ENCODE results near the gene ABHD8.

Gene ABHD8

GRCh38 chr19:17292301-17293074 lies 10.7 kb downstream of the ABHD8 start:
- DNase-seq (ENCODE audit: low read depth) = peak; percentile 70
- in situ Hi-C loops (cut with HindIII; ENCODE audit: low sequenced_read_pairs) = no loop called here
- H3K4me3 ChIP-seq (ENCODE audit: low read depth, low read length) = peak overlapping the region; percentile 42
- TF ChIP-seq CTCF (IDR thresholded peaks at IDR 0.05; ENCODE audit: low read depth, low read length, missing control alignments) = peak; percentile 78

GRCh38 chr19:17289489-17289888 lies 13.7 kb downstream of the ABHD8 start:
- no peak overlapping the region for H3K4me3 ChIP-seq (ENCODE audit: low read depth, low read length)

GRCh38 chr19:17286752-17287151 lies 16.5 kb downstream of the ABHD8 start:
- in situ Hi-C loops (cut with HindIII; ENCODE audit: low sequenced_read_pairs) = no loop called here
- H3K4me3 ChIP-seq (ENCODE audit: low read depth, low read length) = no peak overlapping the region
- no peak for TF ChIP-seq CTCF (IDR thresholded peaks at IDR 0.05; ENCODE audit: low read depth, low read length, missing control alignments)
- DNase-seq (ENCODE audit: low read depth) = no peak

More at GRCh38 chr19:17289489-17289888, 13.7 kb downstream of the ABHD8 start:
- DNase-seq (ENCODE audit: low read depth) = peak; percentile 79
- in situ Hi-C loops (cut with HindIII; ENCODE audit: low sequenced_read_pairs) = no loop called here
- no peak for TF ChIP-seq CTCF (IDR thresholded peaks at IDR 0.05; ENCODE audit: low read depth, low read length, missing control alignments)

GRCh38 chr19:17286263-17286662 lies 17.0 kb downstream of the ABHD8 start:
- no peak for DNase-seq (ENCODE audit: low read depth)
- H3K4me3 ChIP-seq (ENCODE audit: low read depth, low read length) = no peak overlapping the region
- no peak for TF ChIP-seq CTCF (IDR thresholded peaks at IDR 0.05; ENCODE audit: low read depth, low read length, missing control alignments)
- in situ Hi-C loops (cut with HindIII; ENCODE audit: low sequenced_read_pairs) = no loop called here

GRCh38 chr19:17285415-17286135 lies 17.6 kb downstream of the ABHD8 start:
- no peak overlapping the region for H3K4me3 ChIP-seq (ENCODE audit: low read depth, low read length)
- no peak for TF ChIP-seq CTCF (IDR thresholded peaks at IDR 0.05; ENCODE audit: low read depth, low read length, missing control alignments)
- no peak for DNase-seq (ENCODE audit: low read depth)
- in situ Hi-C loops (cut with HindIII; ENCODE audit: low sequenced_read_pairs) = no loop called here

GRCh38 chr19:17283504-17283996 lies 19.7 kb downstream of the ABHD8 start:
- no peak overlapping the region for H3K4me3 ChIP-seq (ENCODE audit: low read depth, low read length)
- in situ Hi-C loops (cut with HindIII; ENCODE audit: low sequenced_read_pairs) = no loop called here
- DNase-seq (ENCODE audit: low read depth) = no peak
- TF ChIP-seq CTCF (IDR thresholded peaks at IDR 0.05; ENCODE audit: low read depth, low read length, missing control alignments) = no peak
